IPS DF 4.7 (cell line): ENCODE results near the gene HMGCS1.
"Not testable (repeated sequence)": the region's sequence is repeated elsewhere in the genome, so short reads cannot be mapped to it uniquely, and the experiment has no call there.

Experiments used
- DNase-seq: peaks from one replicate; pipeline ENCODE4 v3.0.0-alpha.2; 2013; ENCODE audit warnings: low spot score; ENCODE audit errors: extremely low read depth

The HMGCS1 gene

GRCh38 chr5:43274435-43275114 lies 38.6 kb downstream of the HMGCS1 start:
- DNase-seq, result no peak

DNA sequence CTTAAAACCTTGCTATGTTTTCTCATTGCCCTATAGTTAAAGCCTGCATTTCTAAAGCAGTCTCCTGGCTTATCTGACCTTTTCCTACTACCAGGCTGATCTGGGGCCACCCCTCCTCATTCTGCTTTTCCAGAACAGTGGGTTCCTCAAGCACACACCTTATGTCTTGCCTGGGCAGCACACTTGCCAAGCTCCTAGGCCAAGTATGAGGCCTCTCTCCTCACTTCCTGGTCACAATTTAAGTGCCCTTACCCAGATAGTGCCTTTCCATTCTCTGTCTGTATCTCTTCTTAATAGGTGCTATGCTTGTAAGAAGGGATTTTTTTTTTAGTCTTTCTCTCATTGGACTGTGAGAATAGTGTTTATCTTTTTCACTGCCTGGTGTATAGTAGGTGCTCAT lies 39.7 kb downstream of the HMGCS1 start:
- DNase-seq, result no peak

- DNase-seq, result no peak
Measured at GRCh38 chr5:43270645-43271044, 42.6 kb downstream of the HMGCS1 start.

DNA sequence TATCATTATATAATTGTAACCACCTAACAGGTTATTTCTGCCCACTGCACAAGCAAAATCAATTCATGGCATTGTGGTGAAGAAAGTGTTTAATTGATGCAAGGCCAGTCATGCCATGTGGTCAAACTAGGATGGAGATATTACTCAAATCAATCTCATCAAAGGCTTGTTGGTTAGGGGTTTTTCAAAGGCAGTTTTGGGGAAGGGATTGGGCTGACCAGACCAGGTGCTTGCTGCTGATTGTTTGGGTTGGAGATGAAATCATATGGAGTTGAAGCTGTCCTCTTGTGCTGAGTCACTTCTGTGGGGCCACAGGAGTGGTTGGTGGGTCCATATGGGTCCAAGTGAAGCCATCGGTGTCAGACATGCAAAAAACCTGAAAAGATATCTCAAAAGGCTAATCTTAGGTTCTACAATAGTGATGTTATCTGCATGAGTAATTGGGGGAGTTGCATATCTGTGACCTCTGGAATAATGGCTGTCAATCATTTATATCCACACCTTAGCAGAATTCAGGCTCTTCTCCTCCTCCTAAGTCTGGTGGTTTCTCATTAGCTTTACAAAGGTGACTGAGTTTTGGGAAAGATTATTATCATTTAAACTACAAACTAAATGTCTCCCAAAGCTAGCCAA lies 44.9 kb downstream of the HMGCS1 start:
- no peak for DNase-seq

- DNase-seq, result not testable (repeated sequence)
Measured at GRCh38 chr5:43262269-43262668, 50.9 kb downstream of the HMGCS1 start.

DNA sequence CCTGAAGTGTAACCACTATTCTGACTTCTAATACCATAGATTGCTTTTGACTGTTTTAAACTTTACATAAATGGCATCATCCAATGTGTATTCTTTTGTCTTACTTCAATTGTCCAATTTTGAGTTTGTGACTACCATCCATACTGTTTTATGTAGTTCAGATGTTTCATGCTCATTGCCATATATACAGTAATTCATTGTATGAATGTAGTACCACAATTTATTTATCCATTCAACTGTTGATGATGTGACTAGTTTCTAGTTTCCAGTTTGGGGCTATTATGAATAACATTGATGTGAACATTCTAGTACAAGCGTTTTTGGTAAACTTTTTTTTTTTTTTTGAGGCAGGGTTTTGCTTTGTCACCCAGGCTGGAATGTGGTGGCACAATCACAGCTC lies 55.1 kb downstream of the HMGCS1 start:
- DNase-seq, result no peak

DNA sequence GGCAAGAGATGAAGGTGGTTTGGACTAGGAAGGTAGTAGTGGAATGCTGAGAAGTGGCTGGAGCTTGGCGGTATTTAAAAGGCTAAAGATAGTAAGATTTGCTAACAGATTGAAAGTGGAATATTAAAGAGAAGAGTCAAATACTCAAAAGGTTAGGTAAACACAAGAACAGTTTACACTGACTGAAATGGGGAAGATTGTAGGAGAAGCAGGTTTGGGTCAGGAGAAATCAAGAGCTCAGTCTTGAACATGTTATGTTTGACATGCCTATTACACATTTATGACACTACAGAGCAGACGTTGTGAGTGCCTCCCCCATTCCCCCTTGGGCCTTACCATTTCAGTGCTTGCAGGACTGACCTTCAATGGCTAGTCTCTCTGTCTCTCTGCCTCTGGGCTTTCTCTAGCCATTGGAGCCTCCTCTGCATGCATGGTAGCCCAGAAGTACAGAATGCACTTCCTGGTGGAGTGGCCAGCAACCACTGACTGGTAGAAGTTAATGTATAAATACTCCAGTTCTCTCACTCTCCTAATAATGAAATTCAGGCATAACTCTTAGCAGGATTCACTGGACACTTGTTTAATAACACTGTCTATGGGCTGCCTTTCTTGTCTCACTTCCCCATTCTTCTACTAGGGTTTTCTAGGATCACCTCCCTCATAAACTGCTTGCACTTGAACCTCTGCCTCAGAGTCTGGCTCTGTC lies 56.8 kb downstream of the HMGCS1 start:
- no peak for DNase-seq

DNA sequence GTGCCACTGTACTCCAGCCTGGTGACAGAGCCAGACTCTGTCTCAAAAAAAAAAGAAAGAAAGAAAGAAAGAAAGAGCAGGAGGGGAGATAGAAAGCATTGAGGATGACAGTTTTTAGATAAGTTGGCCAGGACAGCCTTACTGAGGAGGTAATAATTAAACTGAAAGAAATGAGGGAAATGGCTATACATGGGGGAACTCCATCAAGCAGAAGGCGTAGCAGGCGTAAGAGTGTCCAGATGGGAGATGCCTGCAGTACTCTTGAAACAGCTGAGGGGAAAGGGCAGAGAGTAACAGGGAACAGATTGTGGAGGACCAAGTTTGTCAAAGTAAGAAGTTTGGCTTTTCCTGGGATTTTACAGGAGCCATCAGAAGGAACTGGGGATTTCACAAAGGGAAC lies 57.5 kb downstream of the HMGCS1 start:
- DNase-seq, result no peak

GRCh38 chr5:43251754-43252153 lies 61.5 kb downstream of the HMGCS1 start:
- no peak for DNase-seq

- DNase-seq, result no peak
Measured at GRCh38 chr5:43245724-43246385, 67.4 kb downstream of the HMGCS1 start.

- no peak for DNase-seq
Measured at GRCh38 chr5:43244823-43245565, 68.2 kb downstream of the HMGCS1 start.

DNA sequence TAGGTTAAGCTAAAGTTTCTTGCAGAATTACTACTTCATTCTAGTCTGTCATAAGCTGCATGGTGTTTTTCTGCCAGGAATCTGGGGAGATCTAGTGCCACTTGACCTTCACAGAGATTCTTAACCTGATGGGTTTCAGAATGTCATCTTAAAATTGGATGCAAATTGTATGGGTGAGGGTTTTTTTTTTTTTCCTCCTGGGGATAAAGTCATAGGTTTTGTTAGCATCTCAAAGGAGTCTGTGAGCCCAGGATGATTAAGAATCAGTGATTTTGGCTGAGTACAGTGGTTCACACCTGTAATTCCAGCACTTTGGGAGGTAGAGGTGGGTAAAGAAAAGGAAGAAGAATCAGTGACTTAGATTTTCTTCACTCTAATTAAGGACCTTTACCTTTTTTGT lies 69.9 kb downstream of the HMGCS1 start:
- DNase-seq, result no peak

- DNase-seq, result no peak
Measured at GRCh38 chr5:43242196-43242595, 71.0 kb downstream of the HMGCS1 start.
